Common myeloid progenitor, CD34-positive (primary cell): ENCODE results near the gene RSPH3.

ENCODE experiments used
- CTCF ChIA-PET: fragments of 350-600 bp; sonication (Branson Sonifier 250); formaldehyde crosslinking; loops from one replicate; lab custom pipeline; 2021; ENCODE audit warnings: antibody characterized with exemption; lab: Charles Lee
- POLR2A ChIA-PET: fragments of 350-600 bp; sonication (Branson Sonifier 250); formaldehyde crosslinking; loops from one replicate; lab custom pipeline; 2021; ENCODE audit warnings: antibody characterized with exemption; lab: Charles Lee
- DNase-seq, 3 donors: peaks; one replicate each; pipeline versions ENCODE4 v3.0.0 to v3.0.0-alpha.2; 2013
- H3K27ac ChIP-seq, 2 experiments: 1 replicate in 1 of 2; 2 replicates in 1 of 2; pipeline ENCODE4 v1.7.0; 2013; ENCODE audit warnings: inconsistent platforms in 2 of 2, low read length in 2 of 2, mild to moderate bottlenecking in 2 of 2, low read depth in 1 of 2, moderate library complexity in 1 of 2; ENCODE audit not compliant: severe bottlenecking in 2 of 2, insufficient read depth in 1 of 2, poor library complexity in 1 of 2
- H3K27me3 ChIP-seq, 5 experiments: replicated peaks in 2 of 5; 1 replicate in 3 of 5; 2 replicates in 2 of 5; pipeline versions ENCODE4 v1.6.1 to v1.7.0; 2013; ENCODE audit warnings: low read length in 4 of 5, mild to moderate bottlenecking in 2 of 5, moderate library complexity in 2 of 5, inconsistent platforms in 1 of 5; ENCODE audit not compliant: insufficient read depth in 5 of 5, control insufficient read depth in 4 of 5
- H3K36me3 ChIP-seq, 4 experiments: 1 replicate in 2 of 4; 2 replicates in 2 of 4; pipeline versions ENCODE4 v1.6.1 to v1.7.0; 2013; ENCODE audit warnings: low read length in 3 of 4, control low read depth in 1 of 4, mild to moderate bottlenecking in 1 of 4; ENCODE audit not compliant: control insufficient read depth in 4 of 4, insufficient read depth in 4 of 4
- H3K4me1 ChIP-seq, 4 experiments: 1 replicate in 3 of 4; 2 replicates in 1 of 4; pipeline versions ENCODE4 v1.6.1 to v1.7.1; 2013; ENCODE audit warnings: low read length in 3 of 4, mild to moderate bottlenecking in 3 of 4, control low read depth in 1 of 4, inconsistent platforms in 1 of 4, moderate library complexity in 1 of 4; ENCODE audit not compliant: control insufficient read depth in 4 of 4, insufficient read depth in 4 of 4; ENCODE audit errors: control extremely low read depth in 1 of 4
- H3K4me3 ChIP-seq, 7 experiments: 1 replicate in 4 of 7; 2 replicates in 3 of 7; pipeline versions ENCODE4 v1.5.1 to v1.7.0; 2013; ENCODE audit warnings: mild to moderate bottlenecking in 7 of 7, low read length in 6 of 7, moderate library complexity in 6 of 7, inconsistent platforms in 2 of 7, low read depth in 2 of 7, control low read depth in 1 of 7; ENCODE audit not compliant: insufficient read depth in 4 of 7, control insufficient read depth in 1 of 7; ENCODE audit errors: extremely low read depth in 1 of 7
- H3K9me3 ChIP-seq, 5 experiments: 1 replicate in 4 of 5; 2 replicates in 1 of 5; pipeline versions ENCODE4 v1.6.1 to v1.7.1; 2013; ENCODE audit warnings: low read length in 4 of 5, mild to moderate bottlenecking in 2 of 5, inconsistent platforms in 1 of 5, low read depth in 1 of 5, moderate library complexity in 1 of 5; ENCODE audit not compliant: control insufficient read depth in 4 of 5, insufficient read depth in 2 of 5; ENCODE audit errors: control extremely low read depth in 1 of 5
- WGBS: methylation state at CpG from one replicate; pipeline ENCODE4 v1.1.5; 2013; ENCODE audit not compliant: insufficient coverage; 5-methylcytosine and 5-hydroxymethylcytosine counted together

RSPH3 gene

GRCh38 chr6:159004592-159004991, 4.6 kb upstream of the RSPH3 start:
- Histone ChIP-seq H3K9me3 (no peaks in the 10 kb centered on the region), H3K4me1 (peaks cover 7 to 25% (median 16%) of the 10 kb centered on the region in 4 experiments), H3K36me3 (no peaks in the 10 kb centered on the region), H3K4me3 (no peak overlapping the region), H3K27ac (no peak overlapping the region), H3K27me3 (no peaks in the 10 kb centered on the region)
- CTCF ChIA-PET: interaction anchor here (11.0 to 22.2 kb wide), 3 partner anchors 36 to 123 kb away, joined by 126 to 426 read pairs (median 230); partner anchors contain the start of gene TAGAP
- WGBS: 79% methylated on average over 3 of the region's 3 CpGs
- peak in 2 of 3 donors; percentile 9 to 19 for DNase-seq
- POLR2A ChIA-PET: no interaction called here

GRCh38 chr6:159002432-159003155, 2.6 kb upstream of the RSPH3 start:
- no peak for DNase-seq

GRCh38 chr6:158999154-158999665, 792 bp downstream of the RSPH3 start:
- ChIA-PET CTCF (interaction anchor here (1.1 to 22.2 kb wide), 7 partner anchors 10 to 295 kb away, joined by 3 to 426 read pairs (median 7); no protein-coding TSS in a partner anchor), POLR2A (no interaction called here)
- DNase-seq: no peak
- Histone ChIP-seq H3K36me3 (no peaks in the 10 kb centered on the region), H3K27ac (peak overlapping the region in 1 of 2 experiments; percentile 84), H3K4me1 (peaks cover 4 to 27% (median 20%) of the 10 kb centered on the region in 4 experiments), H3K9me3 (no peaks in the 10 kb centered on the region), H3K27me3 (no peaks in the 10 kb centered on the region), H3K4me3 (peak overlapping the region; percentile 74 to 96 (median 88))
- WGBS: 0% methylated on average over 15 of the region's 24 CpGs

More at GRCh38 chr6:159002432-159003155, 2.6 kb upstream of the RSPH3 start:
- POLR2A ChIA-PET: no interaction called here
- H3K4me3 ChIP-seq: no peak overlapping the region
- H3K9me3 ChIP-seq: no peaks in the 10 kb centered on the region
- H3K36me3 ChIP-seq: no peaks in the 10 kb centered on the region
- CTCF ChIA-PET: interaction anchor here (1.0 to 22.2 kb wide), 5 partner anchors 9 to 125 kb away, joined by 3 to 426 read pairs (median 5); partner anchors contain the start of gene TAGAP
- WGBS: 95% methylated on average over 9 of the region's 12 CpGs
- no peaks in the 10 kb centered on the region for H3K27me3 ChIP-seq
- H3K4me1 ChIP-seq: peaks cover 4 to 27% (median 20%) of the 10 kb centered on the region in 4 experiments
- no peak overlapping the region for H3K27ac ChIP-seq

- POLR2A ChIA-PET: no interaction called here
- H3K27ac ChIP-seq: no peak overlapping the region
- H3K4me1 ChIP-seq: peaks cover 4 to 27% (median 20%) of the 10 kb centered on the region in 4 experiments
- WGBS: 79% methylated on average over 2 of the region's 2 CpGs
- CTCF ChIA-PET: no interaction called here
- no peaks in the 10 kb centered on the region for H3K27me3 ChIP-seq
- no peak for DNase-seq
- H3K9me3 ChIP-seq: no peaks in the 10 kb centered on the region
- no peaks in the 10 kb centered on the region for H3K36me3 ChIP-seq
- H3K4me3 ChIP-seq: no peak overlapping the region
These were observed 3.1 kb downstream of the RSPH3 start for GRCh38 chr6:158996856-158997255.

GRCh38 chr6:158993639-158994038, 6.4 kb downstream of the RSPH3 start:
- ChIA-PET POLR2A (no interaction called here), CTCF (interaction anchor here (1.1 kb wide), 1 partner anchor 23 kb away, joined by 3 read pairs; no protein-coding TSS in a partner anchor)
- Histone ChIP-seq H3K27ac (no peak overlapping the region), H3K9me3 (peaks cover 0 to 8% (median 3%) of the 10 kb centered on the region in 5 experiments), H3K4me1 (peaks cover 0 to 8% (median under 1%) of the 10 kb centered on the region in 4 experiments), H3K36me3 (peaks cover 0 to 2% (median 0%) of the 10 kb centered on the region in 4 experiments), H3K4me3 (no peak overlapping the region), H3K27me3 (no peaks in the 10 kb centered on the region)
- WGBS: 100% methylated on average over 2 of the region's 3 CpGs
- DNase-seq: no peak

GRCh38 chr6:158991017-158991723, 8.8 kb downstream of the RSPH3 start:
- ChIA-PET POLR2A (interaction anchor here (0.5 kb wide), 1 partner anchor 117 kb away, joined by 3 read pairs; no protein-coding TSS in a partner anchor), CTCF (interaction anchor here (1.0 kb wide), 1 partner anchor 11 kb away, joined by 4 read pairs; no protein-coding TSS in a partner anchor)
- Histone ChIP-seq H3K4me3 (no peak overlapping the region), H3K4me1 (peaks cover 0 to 8% (median 0%) of the 10 kb centered on the region in 4 experiments), H3K36me3 (peaks cover 0 to 2% (median 0%) of the 10 kb centered on the region in 4 experiments), H3K27me3 (no peaks in the 10 kb centered on the region), H3K27ac (no peak overlapping the region), H3K9me3 (peaks cover 0 to 10% (median 3%) of the 10 kb centered on the region in 5 experiments)
- no peak for DNase-seq
- WGBS: no CpG with 5 or more reads among the region's 2 CpGs
